HG02938 (cell line): ENCODE results near the gene MACROD1.
"Not testable (repeated sequence)": the region's sequence is repeated elsewhere in the genome, so short reads cannot be mapped to it uniquely, and the experiment has no call there.

Experiments
- ATAC-seq: cut with Tn5 transposase; IDR thresholded peaks from one replicate; pipeline ENCODE4 v1.9.1; 2021; ENCODE audit warnings: mild to moderate bottlenecking, moderate library complexity; ENCODE audit not compliant: unreplicated experiment

Gene MACROD1

GRCh38 chr11:64060263-64060860 is 105.6 kb downstream of the MACROD1 start:
- ATAC-seq, result no peak

DNA sequence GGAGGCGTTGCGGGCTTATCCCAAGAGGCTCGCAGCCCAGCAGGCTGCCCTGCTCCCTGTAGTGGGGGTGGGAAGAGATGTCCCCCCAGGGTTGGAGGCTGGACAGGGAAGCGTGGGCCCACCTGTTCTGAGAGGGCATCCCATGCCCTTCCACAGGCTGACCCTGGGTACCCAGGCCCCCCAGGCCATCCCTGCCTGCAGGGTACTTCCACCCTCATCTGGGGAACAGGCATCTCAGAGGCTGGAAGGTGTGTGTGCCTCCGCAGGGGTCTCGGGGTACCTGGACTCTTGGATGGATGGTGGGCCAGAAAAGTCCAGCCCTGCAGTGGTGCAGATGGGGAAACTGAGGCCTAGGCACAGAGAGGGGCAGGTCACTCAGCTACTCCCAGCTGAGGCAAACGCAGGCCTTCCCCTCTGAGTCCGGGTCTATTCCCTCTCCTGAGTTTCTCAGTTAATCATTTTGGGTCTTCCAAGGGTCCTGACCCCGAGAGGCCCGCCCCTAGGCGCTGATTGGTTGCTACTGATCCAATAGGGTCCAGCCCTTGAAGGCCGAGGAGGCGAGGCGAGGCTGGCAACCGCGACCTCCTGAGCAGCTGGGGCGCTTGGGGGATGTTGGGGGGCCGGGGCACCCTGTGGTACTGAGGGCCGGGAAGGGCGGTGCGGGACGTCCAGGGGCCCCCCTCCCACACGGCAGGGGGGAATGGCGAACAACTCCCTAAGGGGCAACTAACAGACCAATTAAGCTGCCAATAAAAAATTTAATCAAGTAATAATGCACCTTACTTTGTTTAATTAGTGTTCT is 106.4 kb downstream of the MACROD1 start:
- no peak for ATAC-seq

GRCh38 chr11:64058494-64058893 is 107.4 kb downstream of the MACROD1 start:
- ATAC-seq, result no peak

- ATAC-seq, result no peak
These were observed 108.0 kb downstream of the MACROD1 start for GRCh38 chr11:64057890-64058289.

DNA sequence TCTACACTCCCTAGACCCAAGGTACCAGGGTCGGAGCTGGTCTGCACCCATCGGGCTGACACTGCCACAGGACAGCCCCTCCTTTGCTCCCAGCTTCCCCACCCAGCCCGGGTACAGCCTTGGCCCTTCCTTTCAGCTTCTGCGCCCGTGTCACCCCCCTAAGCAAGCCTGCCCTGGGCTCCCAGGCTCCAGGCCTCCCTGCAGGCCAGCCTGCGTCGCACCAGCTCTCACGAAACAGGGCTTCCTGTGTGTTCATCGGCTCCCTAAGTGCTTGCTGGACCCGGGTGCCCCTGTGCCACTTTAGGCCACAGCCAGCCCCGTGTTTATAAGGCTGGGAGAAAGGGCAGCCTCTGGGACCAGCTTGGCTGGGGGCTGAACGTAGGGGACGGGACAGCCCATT is 109.1 kb downstream of the MACROD1 start:
- ATAC-seq, result no peak

GRCh38 chr11:64056213-64056785 is 109.6 kb downstream of the MACROD1 start:
- ATAC-seq, result no peak

- ATAC-seq, result no peak
These were observed 110.8 kb downstream of the MACROD1 start for GRCh38 chr11:64055077-64055476.

- ATAC-seq, result no peak
These were observed 112.2 kb downstream of the MACROD1 start for GRCh38 chr11:64053699-64054098.

- ATAC-seq, result no peak
These were observed 112.8 kb downstream of the MACROD1 start for GRCh38 chr11:64052938-64053622.

- no peak for ATAC-seq
These were observed 113.5 kb downstream of the MACROD1 start for GRCh38 chr11:64052436-64052835.

DNA sequence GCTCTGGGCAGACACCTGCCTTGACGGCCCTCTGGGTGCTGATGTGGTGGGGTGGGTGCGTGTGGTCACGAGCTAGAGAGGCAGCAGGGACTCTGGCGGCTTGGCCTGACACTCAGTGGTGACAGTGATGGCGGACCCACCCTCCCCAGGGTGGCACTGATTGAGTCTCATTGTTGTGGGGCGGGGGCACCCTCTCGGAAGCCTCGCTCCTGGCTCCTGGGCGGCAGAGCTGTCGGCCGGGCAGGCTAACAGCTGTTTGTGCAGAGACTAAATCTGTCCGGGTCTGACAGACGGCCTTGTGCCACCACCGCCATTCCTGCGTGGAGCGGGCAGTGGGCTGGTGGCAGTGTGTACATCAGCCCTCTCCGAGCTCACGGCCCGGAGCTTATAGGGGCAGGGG is 114.6 kb downstream of the MACROD1 start:
- no peak for ATAC-seq

DNA sequence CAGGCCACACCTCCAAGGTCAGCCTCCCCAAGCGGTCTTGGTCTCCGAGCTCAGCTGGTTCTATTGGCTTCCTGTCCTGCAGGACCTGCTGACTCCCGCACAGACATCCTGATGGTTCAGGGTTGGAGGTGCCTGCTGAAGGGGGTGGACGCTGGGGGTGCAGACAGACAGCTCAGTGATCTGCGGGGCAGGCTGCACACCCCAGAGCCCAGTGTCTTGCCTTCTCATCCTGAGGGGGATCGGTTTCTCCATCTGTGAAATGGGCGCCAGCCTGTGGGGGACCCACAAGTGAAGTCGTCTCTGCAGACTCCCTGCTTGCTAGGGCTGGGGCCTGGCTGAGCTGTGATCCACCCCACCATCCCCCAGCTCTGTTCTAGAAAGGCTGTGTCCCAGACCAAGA is 116.4 kb downstream of the MACROD1 start:
- ATAC-seq, result no peak

DNA sequence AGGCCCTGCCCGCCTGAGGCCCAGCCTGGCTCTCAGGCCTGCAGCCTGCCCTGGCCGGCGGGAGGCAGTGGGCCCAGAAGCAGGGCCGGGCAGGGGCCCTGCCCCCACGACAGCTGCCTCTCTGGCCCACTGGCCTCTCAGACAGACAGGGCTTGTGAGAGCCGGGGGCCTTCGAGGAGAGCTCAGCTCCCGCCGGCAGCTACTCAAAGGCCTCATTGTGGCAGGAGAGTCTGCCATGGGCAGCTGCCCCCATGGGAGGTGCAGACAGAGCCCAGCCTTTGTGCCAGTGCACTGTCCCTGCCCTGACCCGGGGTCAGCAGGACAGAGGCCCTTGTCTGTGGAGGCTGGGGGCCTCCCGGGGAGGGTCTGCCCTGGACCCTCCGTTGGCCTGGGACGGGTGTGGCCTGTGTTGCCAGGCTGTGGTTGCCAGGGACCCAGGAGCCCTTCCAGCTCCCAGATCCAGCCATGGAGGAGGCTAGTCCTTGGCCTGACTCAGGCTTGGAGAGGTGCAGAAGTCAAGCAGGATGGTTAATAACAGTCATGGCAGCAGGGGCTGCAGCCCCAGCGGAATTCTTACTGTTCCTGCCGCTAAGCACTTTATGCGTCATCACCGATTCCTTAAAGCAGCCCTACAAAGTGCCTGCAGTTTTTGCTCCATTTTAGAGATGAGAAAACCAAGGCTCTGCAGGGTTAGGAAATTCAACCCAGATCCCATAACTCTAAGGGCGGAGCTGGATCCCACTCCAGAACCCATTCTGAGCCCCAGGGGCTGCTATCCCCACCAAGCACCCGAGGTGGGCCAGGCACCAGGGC is 117.7 kb downstream of the MACROD1 start:
- no peak for ATAC-seq

DNA sequence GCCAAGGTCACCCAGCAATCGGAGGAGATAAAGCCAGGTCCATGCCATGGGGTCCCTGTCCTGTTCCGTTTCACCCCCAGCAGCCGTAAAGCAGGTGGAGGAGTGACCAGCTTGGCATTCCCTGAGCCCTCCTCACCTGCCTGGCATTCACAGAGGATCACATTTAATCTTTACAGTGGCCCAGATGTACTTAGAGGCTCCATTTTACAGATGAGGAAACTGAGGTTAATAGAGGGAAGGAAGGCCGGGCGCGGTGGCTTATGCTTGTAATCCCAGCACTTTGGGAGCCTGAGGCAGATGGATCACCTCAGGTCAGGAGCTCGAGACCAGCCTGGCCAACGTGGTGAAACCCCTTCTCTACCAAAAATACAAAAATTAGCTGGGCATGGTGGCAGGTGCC is 118.5 kb downstream of the MACROD1 start:
- not testable (repeated sequence) for ATAC-seq

- no peak for ATAC-seq
These were observed 120.2 kb downstream of the MACROD1 start for GRCh38 chr11:64045700-64046099.

DNA sequence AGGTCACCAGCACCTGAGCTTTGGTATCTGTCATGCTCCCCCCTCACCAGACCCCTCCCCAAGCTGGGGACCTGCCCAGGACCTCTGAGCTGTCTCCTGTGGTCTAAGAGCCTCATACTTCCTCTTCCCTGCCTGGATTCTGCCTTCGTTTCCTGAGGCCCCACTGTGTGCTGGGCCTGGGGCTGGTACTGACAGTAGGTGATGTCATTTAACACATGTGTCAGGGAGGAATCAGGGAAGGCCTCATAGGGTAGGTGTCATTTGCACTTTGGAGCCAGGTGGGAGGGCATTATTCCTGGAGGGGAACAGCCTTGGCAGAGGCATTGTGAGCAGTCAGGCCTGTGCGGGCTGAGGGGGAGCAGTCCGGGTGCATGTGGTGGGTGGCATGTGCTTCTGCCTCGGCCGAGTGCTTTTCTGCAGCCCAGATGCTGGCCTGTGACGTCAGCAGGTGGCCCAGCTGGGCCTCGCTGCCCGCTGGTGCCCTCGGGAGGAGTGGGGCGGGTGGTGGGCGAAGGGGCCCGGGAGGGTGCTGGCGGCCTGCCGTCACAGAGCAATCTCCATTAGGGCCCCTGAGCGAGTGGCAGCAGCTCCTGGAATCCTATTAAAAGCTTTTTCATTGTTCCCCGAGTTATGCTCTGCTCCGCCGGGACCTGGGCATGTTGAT is 121.1 kb downstream of the MACROD1 start:
- ATAC-seq, result no peak

GRCh38 chr11:64043545-64043944 is 122.4 kb downstream of the MACROD1 start:
- ATAC-seq, result no peak

DNA sequence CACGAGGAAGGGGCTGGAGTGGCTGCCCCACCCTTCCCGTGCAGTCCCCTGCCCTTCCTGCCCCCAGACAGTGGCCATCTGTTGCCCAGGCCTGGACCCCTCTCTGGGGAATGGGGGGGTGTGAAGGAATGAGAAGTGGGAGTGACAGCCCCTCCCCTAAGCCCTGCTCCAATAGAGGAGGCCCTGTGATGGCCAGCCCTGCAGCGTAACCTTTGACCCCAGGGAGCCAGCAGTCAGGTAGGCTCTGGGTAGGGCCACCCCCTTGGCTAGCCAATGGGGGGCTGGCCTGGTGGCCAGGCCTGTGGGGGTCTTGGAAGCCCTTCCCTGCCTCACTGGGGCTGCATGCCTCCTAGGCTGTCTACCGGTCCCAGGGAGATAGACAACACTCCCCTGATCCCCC is 123.6 kb downstream of the MACROD1 start:
- no peak for ATAC-seq

GRCh38 chr11:64041846-64042245 is 124.1 kb downstream of the MACROD1 start:
- no peak for ATAC-seq

- ATAC-seq, result no peak
These were observed 125.1 kb downstream of the MACROD1 start for GRCh38 chr11:64040684-64041322.
